Measurements from ENCODE around the gene APOLD1.
"Not testable (repeated sequence)": the region's sequence is repeated elsewhere in the genome, so short reads cannot be mapped to it uniquely, and the experiment has no call there.

APOLD1 gene

DNA sequence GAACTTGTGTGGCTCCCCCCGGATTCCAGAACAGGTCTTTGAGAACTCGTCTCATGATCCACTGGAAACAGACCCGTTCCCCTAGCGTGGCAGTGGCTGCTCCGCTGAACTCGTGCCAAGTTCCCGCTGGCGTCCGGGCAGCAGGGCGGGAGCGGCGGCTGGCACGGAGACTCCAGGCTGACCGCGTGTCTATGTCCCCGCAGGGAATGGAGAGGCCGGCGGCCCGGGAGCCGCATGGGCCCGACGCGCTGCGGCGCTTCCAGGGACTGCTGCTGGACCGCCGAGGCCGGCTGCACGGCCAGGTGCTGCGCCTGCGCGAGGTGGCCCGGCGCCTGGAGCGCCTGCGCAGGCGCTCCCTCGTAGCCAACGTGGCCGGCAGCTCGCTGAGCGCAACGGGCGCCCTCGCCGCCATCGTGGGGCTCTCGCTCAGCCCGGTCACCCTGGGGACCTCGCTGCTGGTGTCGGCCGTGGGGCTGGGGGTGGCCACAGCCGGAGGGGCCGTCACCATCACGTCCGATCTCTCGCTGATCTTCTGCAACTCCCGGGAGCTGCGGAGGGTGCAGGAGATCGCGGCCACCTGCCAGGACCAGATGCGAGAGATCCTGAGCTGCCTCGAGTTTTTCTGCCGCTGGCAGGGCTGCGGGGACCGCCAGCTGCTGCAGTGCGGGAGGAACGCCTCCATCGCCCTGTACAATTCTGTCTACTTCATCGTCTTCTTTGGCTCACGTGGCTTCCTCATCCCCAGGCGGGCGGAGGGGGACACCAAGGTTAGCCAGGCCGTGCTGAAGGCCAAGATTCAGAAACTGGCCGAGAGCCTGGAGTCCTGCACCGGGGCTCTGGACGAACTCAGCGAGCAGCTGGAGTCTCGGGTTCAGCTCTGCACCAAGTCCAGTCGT lies 1.5 kb downstream of the APOLD1 start:
- peak; percentile 3 for DNase-seq

DNA sequence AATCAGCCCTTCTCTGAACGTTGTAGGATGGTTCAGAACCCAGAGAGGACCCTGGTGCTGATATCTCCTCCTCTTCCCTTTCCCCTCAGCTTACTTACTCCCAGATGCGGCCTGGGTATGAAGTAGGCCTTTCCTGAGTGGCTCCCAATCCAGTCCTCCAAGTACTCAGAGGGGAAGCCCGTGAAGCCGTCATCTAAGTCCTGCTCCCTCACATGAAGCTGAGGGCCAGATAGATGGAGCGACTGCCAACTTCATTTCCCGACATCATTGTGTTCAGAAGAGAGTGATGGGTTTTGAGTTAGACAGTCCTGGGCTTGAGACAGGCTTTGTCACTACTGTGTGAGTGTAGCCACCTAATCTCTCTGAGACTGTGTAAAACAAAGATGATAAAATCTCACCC lies 2.7 kb downstream of the APOLD1 start:
- no peak for DNase-seq

GRCh38 chr12:12788675-12789368 lies 3.4 kb downstream of the APOLD1 start:
- DNase-seq: peak; percentile 32

GRCh38 chr12:12790956-12791355 lies 5.5 kb downstream of the APOLD1 start:
- no peak for DNase-seq

- no peak for DNase-seq
Measured at GRCh38 chr12:12791756-12792369, 6.4 kb downstream of the APOLD1 start.

GRCh38 chr12:12792421-12792820 lies 7.0 kb downstream of the APOLD1 start:
- DNase-seq: no peak

DNA sequence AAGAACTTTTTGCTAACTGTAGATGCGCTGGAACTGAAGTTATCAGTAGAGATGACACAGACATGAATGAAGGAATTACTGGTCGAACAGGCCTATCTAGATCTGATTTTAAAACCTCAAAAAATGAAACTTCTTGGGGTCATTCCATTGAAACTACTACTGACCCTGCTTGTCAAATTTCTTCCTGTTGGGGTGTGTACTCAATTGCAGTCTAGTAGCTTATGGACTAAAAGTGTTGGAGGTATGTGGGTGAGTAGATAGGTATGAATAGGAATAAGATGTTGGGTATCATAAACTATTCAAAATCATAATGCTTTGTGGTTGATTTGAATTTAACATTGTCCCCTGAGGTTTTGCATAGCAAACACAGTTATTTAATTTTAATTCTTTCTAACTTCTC lies 9.2 kb downstream of the APOLD1 start:
- no peak for DNase-seq

- DNase-seq: no peak
Measured at GRCh38 chr12:12796171-12796570, 10.7 kb downstream of the APOLD1 start.

DNA sequence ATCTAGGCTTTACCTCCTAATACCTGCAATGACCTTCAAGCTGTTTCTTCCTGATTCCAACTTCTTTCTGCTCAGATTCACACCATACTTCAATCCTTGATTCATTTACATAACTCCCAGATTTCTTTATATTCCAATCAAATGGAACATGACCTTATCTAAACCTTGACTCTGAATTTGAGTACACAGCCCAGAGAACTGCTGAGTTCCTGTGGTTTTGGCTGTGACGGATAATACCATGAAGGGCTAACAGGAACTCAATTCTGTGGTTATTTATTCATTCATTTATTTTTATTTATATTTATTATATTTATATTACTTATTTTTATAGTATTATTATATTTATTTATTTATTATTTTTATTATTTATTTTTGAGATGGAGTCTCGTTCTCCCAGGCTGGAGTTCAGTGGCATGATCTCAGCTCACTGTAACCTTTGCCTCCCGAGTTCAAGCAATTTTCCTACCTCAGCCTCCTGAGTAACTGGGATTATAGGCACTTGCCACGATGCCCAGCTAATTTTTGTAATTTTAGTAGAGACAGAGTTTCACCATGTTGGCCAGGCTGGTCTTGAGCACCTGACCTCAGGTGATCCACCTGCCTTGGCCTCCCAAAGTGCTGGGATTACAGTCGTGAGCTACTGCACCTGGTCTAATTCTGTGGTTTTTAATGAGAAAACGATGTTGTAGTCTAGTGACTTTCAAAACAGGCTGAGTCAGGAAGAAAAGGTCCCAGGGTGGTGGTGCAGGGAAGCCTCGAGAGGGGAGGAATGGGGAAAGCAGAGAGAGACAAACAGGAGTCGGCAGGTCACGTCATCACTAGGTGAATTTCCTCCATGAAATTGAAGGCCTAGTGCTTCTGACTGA lies 11.7 kb downstream of the APOLD1 start:
- no peak for DNase-seq

DNA sequence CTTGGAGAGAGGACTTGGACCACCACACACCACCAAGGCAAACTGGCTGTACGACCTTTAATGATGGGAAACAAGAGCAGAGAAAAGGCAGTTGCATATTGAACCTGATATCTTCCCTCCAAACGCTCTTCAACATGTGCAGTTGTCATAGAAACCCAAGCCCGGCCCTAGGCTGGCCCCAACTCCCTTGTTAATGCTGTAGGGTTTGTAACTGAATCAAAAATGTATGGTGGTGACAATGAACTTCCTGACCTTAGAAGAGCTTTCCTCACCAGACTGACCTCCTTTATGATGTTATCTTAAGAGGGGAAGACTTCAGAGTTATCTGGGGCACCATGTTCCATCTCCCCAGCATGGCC lies 12.3 kb downstream of the APOLD1 start:
- DNase-seq: no peak

GRCh38 chr12:12798480-12798879 lies 13.0 kb downstream of the APOLD1 start:
- DNase-seq: no peak

GRCh38 chr12:12799163-12799920 lies 13.9 kb downstream of the APOLD1 start:
- DNase-seq: no peak

- no peak for DNase-seq
Measured at GRCh38 chr12:12800406-12801180, 15.1 kb downstream of the APOLD1 start.

DNA sequence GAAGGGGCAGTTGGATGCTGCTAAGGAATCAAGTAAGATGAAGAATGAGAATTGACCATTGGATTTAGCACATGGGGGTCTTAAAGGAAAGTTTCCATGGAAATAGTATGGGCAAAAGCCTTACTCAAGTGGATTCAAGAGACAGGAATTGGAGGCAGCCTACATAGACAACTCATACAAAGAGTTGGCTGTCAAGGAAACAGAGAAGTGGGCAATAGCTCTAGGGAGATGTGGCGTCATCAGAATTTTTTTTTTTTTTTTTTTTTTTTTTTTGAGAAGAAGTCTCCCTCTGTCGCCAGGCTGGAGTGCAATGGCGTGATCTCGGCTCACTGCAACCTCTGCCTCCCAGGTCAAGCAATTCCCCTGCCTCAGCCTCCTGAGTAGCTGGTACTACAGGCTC lies 16.2 kb downstream of the APOLD1 start:
- DNase-seq: not testable (repeated sequence)

- no peak for DNase-seq
Measured at GRCh38 chr12:12803186-12803585, 17.7 kb downstream of the APOLD1 start.

GRCh38 chr12:12804011-12804410 lies 18.6 kb downstream of the APOLD1 start:
- DNase-seq: no peak

DNA sequence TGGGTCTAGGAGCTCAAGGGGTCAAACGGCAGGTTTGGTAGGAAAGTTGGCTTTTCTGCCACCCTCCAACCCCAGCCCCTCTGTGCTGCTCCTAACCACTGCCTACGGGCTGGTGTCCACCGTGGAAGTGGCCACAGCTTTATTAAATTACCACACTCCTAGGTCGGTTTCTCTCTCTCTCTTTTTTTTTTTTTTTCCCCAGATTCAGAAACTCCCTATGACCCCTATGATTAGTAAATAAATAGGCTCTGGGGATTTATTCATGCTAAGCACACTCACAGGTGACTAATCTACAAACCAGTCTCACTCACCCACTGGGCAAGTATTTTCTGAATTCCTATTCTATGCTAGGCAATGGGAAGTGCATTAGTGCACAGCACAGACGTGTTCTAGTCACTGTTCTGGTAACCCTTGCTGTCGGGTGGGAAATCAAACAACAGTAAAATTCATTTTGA lies 19.0 kb downstream of the APOLD1 start:
- DNase-seq: no peak

DNA sequence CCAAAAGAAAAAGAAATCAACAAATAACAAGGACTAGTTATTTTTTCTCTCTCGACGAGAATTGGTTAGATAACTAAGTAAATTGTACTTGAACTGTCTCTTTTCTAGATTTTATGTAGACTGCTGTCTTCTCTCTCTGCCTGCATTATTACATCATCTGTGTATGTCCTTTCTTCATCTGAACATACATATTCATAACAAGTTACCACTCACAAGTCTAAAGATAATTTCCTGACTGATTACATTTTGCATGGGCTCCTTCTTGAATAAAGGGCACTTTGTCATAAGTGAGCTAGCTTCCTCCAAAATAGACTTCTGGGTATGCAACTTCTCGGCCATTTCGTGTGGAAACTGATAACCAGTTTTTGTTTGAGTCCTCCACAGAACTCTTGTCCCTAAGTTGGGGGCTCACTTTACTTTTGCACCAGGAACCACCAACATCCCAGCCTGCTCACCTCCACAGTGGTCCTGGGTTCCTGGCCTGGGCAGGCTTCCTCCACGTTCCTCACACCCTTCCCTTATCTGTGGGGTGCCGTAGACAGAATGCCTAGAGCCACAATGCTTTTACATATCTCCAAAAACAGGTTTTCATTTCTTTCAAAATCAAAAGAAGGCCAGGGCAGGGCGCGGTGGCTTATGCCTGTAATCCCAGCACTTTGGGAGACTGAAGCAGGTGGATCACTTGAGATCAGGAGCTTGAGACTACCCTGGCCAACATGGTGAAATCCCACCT lies 21.5 kb downstream of the APOLD1 start:
- no peak for DNase-seq

DNA sequence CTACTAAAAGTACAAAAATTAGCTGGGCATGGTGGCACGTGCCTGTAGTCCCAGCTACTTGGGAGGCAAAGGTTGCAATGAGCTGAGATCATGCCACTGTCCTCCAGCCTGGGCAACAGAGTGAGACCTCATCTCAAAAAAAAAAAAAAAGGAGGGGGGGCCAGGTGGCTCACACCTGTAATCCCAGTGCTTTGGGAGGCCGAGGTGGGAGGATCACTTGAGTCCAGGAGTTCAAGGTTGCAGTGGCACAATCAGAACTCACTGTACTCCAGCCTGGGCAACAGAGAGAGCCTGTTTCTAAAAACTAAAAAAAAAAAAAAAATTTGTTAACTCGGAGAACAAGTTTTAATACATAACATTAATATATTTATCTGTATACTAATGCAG lies 22.1 kb downstream of the APOLD1 start:
- DNase-seq: not testable (repeated sequence)

DNA sequence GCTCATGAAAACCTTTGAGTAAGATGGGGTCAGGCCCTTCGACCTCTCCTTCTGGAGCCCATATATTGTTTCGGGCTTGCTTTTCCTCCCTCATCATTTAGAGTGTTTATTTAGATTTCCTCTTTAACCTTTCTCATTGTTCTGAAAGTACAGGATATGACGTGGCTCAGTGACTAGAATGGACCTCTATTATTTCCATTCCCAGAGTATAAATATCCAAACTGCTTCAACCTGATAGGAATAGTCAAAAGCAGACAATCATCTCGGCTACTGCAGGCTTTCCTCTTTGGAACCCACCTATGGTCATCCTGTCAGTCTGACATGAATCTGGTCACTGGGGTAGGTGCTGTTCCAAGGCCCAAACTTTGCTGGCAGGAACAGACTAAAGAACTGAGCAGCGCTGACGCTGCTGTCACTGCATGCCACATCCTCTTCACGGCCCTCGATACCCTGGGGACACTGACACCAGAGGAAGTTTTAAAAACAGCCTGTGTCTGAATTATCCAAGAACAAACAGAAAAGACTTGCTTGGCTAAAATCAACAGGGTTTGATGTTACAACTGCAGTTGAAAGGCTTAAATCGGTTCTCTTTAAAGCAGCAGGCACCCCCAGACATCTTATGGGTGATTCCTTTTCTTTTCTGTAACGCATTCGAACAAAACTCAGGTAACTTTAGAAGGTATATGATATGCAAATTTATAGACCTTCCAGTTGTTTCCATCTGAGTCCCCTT lies 22.7 kb downstream of the APOLD1 start:
- no peak for DNase-seq

Measured in KG1 (cell line).